Measurements from ENCODE around the gene FOXG1. TPM values are rescaled to one million over a fixed set of nuclear protein-coding genes. Genes with fewer than 3 reads are reported as not detected.

The FOXG1 gene
- total RNA-seq, 1 donor from 2014 or later, result not detected

GRCh38 chr14:28759653-28760313 is 6.8 kb upstream of the FOXG1 start:
- intact Hi-C loops (cut with DNase I), result loop anchor here (5.0 to 10.0 kb wide), 2 partner anchors 773 to 1455 kb away; no protein-coding TSS in a partner anchor
- ATAC-seq (ENCODE audit: poor library complexity) (no peak), DNase-seq (no peak)

DNA sequence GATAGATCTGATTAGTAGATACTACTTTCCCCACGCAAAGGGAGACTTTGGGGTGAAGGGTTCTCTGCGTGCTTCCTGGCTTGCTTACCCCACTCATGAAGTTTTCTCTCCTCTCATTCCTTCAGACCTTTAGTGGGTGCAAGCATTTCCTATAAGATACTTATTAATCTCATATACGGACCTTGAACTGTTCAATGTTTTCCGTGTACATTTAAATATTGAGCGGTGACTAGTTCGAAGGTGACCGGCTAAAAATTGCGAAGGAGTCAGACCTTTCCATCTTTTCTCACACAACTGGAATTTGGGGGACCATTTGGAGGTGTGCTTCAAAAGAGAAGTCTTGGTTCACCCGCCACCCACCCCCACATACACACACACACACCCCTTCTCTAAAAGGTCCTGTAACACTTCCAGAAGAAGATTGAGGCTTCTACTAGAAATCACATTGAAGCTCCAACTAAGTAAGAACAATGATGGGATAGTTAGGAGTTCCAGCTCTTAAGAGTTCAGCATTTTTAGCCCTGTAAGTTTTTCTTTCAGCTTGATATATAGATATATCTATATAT is 6.1 kb upstream of the FOXG1 start:
- DNase-seq (no peak), ATAC-seq (ENCODE audit: poor library complexity) (no peak)
- intact Hi-C loops (cut with DNase I), result no loop called here

GRCh38 chr14:28761438-28762291 is 4.9 kb upstream of the FOXG1 start:
- no peak for ATAC-seq (ENCODE audit: poor library complexity)
- no peak for DNase-seq
- intact Hi-C loops (cut with DNase I), result no loop called here

- intact Hi-C loops (cut with DNase I), result no loop called here
- no peak for DNase-seq
- no peak for ATAC-seq (ENCODE audit: poor library complexity)
Measured at GRCh38 chr14:28762303-28762954, 4.2 kb upstream of the FOXG1 start.

GRCh38 chr14:28762955-28763326 is 3.6 kb upstream of the FOXG1 start:
- ATAC-seq (ENCODE audit: poor library complexity) (no peak), DNase-seq (no peak)
- intact Hi-C loops (cut with DNase I), result no loop called here

DNA sequence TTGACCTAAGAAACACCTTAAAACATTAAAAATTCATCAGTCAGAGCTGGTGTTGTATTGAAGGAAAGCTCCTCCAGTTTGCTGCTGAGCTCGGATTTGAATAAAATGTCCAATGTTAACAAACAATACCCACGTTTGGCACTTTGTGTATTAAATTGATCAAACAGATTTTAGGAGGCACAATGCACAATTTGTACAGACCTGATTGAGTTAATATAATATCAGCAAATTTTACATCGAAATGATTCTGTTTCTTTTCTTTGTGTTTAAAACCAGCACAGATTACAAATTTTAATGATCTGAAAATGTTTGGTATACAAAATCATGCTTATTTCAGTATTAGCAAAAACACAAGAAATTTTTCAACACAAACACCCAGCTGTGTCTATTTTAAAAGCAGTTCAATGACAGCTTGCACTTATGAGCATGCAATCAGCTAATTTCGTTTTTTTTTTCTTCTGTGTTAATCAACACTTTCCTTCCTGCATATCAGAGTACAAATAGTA is 2.8 kb upstream of the FOXG1 start:
- DNase-seq (no peak), ATAC-seq (ENCODE audit: poor library complexity) (no peak)
- intact Hi-C loops (cut with DNase I), result no loop called here

GRCh38 chr14:28764257-28765160 is 2.1 kb upstream of the FOXG1 start:
- ATAC-seq (ENCODE audit: poor library complexity), result no peak
- DNase-seq, result no peak
- intact Hi-C loops (cut with DNase I), result no loop called here

- intact Hi-C loops (cut with DNase I), result no loop called here
- DNase-seq (no peak), ATAC-seq (ENCODE audit: poor library complexity) (no peak)
Measured at GRCh38 chr14:28765169-28765830, 1.3 kb upstream of the FOXG1 start.

- intact Hi-C loops (cut with DNase I), result no loop called here
- DNase-seq, result no peak
- ATAC-seq (ENCODE audit: poor library complexity), result no peak
Measured at GRCh38 chr14:28765831-28766468, 637 bp upstream of the FOXG1 start.

DNA sequence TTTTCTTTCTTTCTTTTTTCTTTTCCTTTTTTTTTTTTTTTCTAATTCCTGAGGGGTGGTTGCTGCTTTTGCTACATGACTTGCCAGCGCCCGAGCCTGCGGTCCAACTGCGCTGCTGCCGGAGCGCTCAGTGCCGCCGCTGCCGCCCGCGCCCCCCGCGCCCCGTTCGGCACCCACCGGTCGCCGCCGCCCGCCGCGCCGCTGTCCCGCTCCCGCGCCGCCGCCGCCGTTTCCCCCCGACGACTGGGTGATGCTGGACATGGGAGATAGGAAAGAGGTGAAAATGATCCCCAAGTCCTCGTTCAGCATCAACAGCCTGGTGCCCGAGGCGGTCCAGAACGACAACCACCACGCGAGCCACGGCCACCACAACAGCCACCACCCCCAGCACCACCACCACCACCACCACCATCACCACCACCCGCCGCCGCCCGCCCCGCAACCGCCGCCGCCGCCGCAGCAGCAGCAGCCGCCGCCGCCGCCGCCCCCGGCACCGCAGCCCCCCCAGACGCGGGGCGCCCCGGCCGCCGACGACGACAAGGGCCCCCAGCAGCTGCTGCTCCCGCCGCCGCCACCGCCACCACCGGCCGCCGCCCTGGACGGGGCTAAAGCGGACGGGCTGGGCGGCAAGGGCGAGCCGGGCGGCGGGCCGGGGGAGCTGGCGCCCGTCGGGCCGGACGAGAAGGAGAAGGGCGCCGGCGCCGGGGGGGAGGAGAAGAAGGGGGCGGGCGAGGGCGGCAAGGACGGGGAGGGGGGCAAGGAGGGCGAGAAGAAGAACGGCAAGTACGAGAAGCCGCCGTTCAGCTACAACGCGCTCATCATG is 654 bp downstream of the FOXG1 start:
- no peak for ATAC-seq (ENCODE audit: poor library complexity)

GRCh38 chr14:28767853-28768741 is 1.5 kb downstream of the FOXG1 start:
- no peak for ATAC-seq (ENCODE audit: poor library complexity)
- DNase-seq, result no peak

More for the DNA sequence above, 654 bp downstream of the FOXG1 start:
- intact Hi-C loops (cut with DNase I), result no loop called here
- DNase-seq, result no peak

DNA sequence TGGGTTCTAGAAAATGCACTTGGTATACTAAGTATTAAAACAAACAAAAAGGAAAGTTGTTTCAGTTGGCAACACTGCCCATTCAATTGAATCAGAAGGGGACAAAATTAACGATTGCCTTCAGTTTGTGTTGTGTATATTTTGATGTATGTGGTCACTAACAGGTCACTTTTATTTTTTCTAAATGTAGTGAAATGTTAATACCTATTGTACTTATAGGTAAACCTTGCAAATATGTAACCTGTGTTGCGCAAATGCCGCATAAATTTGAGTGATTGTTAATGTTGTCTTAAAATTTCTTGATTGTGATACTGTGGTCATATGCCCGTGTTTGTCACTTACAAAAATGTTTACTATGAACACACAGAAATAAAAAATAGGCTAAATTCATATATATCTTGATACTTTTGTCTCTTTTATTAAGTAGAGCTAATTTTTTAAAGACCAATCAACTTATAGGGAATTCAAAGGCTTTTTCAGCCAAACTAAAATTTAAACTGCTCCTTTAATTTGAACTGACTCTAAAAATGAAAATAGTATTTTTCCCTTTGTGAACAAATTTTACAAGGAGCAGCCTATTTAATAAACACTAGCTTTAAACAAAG is 2.8 kb downstream of the FOXG1 start:
- DNase-seq (no peak), ATAC-seq (ENCODE audit: poor library complexity) (no peak)
- intact Hi-C loops (cut with DNase I), result no loop called here

More at GRCh38 chr14:28767853-28768741, 1.5 kb downstream of the FOXG1 start:
- intact Hi-C loops (cut with DNase I), result no loop called here

GRCh38 chr14:28770061-28770460 is 3.5 kb downstream of the FOXG1 start:
- intact Hi-C loops (cut with DNase I), result no loop called here
- ATAC-seq (ENCODE audit: poor library complexity) (no peak), DNase-seq (no peak)

DNA sequence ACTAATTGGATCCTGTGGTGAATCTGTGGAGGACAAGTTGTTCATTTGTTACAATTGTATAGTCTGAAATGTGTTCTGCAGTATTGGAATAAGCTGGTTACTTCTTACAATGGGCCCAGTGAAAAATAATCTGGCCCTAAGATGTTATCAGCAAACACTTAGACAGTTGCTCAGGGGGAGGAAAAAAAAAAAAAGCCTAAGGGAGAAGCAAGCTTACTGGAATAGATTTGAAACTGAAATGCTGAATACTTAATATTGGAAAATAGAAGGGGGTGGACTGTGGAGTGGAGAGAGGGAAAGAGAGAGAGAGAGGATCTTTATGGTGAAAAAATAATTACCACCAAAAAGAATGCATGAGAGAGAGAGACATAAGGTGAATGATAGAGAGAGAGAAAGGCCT is 4.0 kb downstream of the FOXG1 start:
- no peak for DNase-seq
- no peak for ATAC-seq (ENCODE audit: poor library complexity)
- intact Hi-C loops (cut with DNase I), result no loop called here

- ATAC-seq (ENCODE audit: poor library complexity), result no peak
- no peak for DNase-seq
- intact Hi-C loops (cut with DNase I), result no loop called here
Measured at GRCh38 chr14:28771168-28771567, 4.6 kb downstream of the FOXG1 start.

Data from Right ventricle myocardium superior (tissue), 1 donor.